B cell (primary cell): ENCODE results near the gene CEP85. TPM values are rescaled to one million over a fixed set of nuclear protein-coding genes. Genes with fewer than 3 reads are reported as not detected.

Source experiments
- ATAC-seq: fragments of 200-7000 bp; cut with Tn5 transposase; one replicate; pipeline ENCODE4 v1.10.0; 2021; ENCODE audit warnings: low read depth, mild to moderate bottlenecking, moderate number of reproducible peaks, moderate library complexity
- CTCF ChIA-PET: fragments of 350-600 bp; sonication (Branson Sonifier 250); formaldehyde crosslinking; loops from one replicate; lab custom pipeline; 2021; ENCODE audit warnings: antibody characterized with exemption, inconsistent platforms; lab: Charles Lee
- POLR2A ChIA-PET: fragments of 350-600 bp; sonication (Branson Sonifier 250); formaldehyde crosslinking; loops from one replicate; lab custom pipeline; 2021; ENCODE audit warnings: antibody characterized with exemption; lab: Charles Lee
- DNase-seq: peaks from one replicate; pipeline ENCODE4 v3.0.0; 2013
- H2AFZ ChIP-seq: 2 replicates; pipeline ENCODE4 v1.6.1; 2012; ENCODE audit warnings: mild to moderate bottlenecking, low read depth, low read length; ENCODE audit not compliant: insufficient read depth, poor library complexity, severe bottlenecking
- H3K27ac ChIP-seq, 2 donors: 1 replicate in 1 of 2; 2 replicates in 1 of 2; pipeline ENCODE4 v1.5.1; 2012 to 2013; ENCODE audit warnings: low read length in 2 of 2, mild to moderate bottlenecking in 2 of 2, moderate library complexity in 1 of 2
- H3K27me3 ChIP-seq, 4 experiments: fragments of 200-600 bp in 1 of 4; sonication (generic) in 1 of 4; replicated peaks in 1 of 4; 1 replicate in 2 of 4; 2 replicates in 2 of 4; pipeline versions ENCODE4 v1.6.1 to v1.7.0; 2013 to 2016; ENCODE audit warnings: low read length in 3 of 4, mild to moderate bottlenecking in 2 of 4, mixed read lengths in 1 of 4, moderate library complexity in 1 of 4; ENCODE audit not compliant: insufficient read depth in 4 of 4, control insufficient read depth in 3 of 4; ENCODE audit errors: control extremely low read depth in 1 of 4
- H3K36me3 ChIP-seq, 2 experiments: replicated peaks in 1 of 2; 1 replicate in 1 of 2; 2 replicates in 1 of 2; pipeline versions ENCODE4 v1.6.1 to v1.7.1; 2013; ENCODE audit warnings: low read length in 1 of 2; ENCODE audit not compliant: insufficient read depth in 2 of 2, control insufficient read depth in 1 of 2; ENCODE audit errors: control extremely low read depth in 1 of 2, extremely low read depth in 1 of 2
- H3K4me1 ChIP-seq, 2 donors: fragments of 200-600 bp in 1 of 2; sonication (generic) in 1 of 2; 1 replicate in 1 of 2; 2 replicates in 1 of 2; pipeline versions ENCODE4 v1.5.1 to v1.6.1; 2013 to 2017; ENCODE audit warnings: low read length in 2 of 2; ENCODE audit not compliant: control insufficient read depth in 2 of 2, insufficient read depth in 2 of 2
- H3K4me2 ChIP-seq: replicated peaks from 2 replicates; pipeline ENCODE3; 2012; ENCODE audit warnings: mild to moderate bottlenecking, low read depth, low read length; ENCODE audit not compliant: poor library complexity, severe bottlenecking
- H3K4me3 ChIP-seq, 5 experiments: fragments of 200-600 bp in 1 of 5; sonication (generic) in 1 of 5; 1 replicate in 3 of 5; 2 replicates in 2 of 5; pipeline versions ENCODE4 v1.5.1 to v1.7.0; 2011 to 2016; ENCODE audit warnings: low read length in 4 of 5, mild to moderate bottlenecking in 4 of 5, low read depth in 2 of 5, control low read depth in 1 of 5, moderate library complexity in 1 of 5; ENCODE audit not compliant: insufficient read depth in 1 of 5; ENCODE audit errors: control extremely low read depth in 1 of 5, extremely low read depth in 1 of 5
- H3K79me2 ChIP-seq: fragments of 200-600 bp; sonication (generic); one replicate; pipeline ENCODE4 v1.6.0; 2016; ENCODE audit warnings: low read length; ENCODE audit not compliant: control insufficient read depth, insufficient read depth
- H3K9ac ChIP-seq: fragments of 200-600 bp; sonication (generic); 2 replicates; pipeline ENCODE4 v1.6.1; 2017; ENCODE audit warnings: mild to moderate bottlenecking, low read length, moderate library complexity
- H3K9me3 ChIP-seq, 3 donors: one replicate each; pipeline versions ENCODE4 v1.6.1 to v1.7.1; 2013; ENCODE audit warnings: low read length in 2 of 3; ENCODE audit not compliant: control insufficient read depth in 2 of 3, insufficient read depth in 1 of 3; ENCODE audit errors: control extremely low read depth in 1 of 3
- H4K20me1 ChIP-seq: 2 replicates; pipeline ENCODE4 v1.6.0; 2012; ENCODE audit warnings: mild to moderate bottlenecking, low read length; ENCODE audit not compliant: insufficient read depth, control insufficient read depth, poor library complexity, severe bottlenecking
- H3K27ac Mint-ChIP-seq: one replicate; pipeline ENCODE4 v1.8.0; 2021; ENCODE audit warnings: mixed read lengths
- H3K27me3 Mint-ChIP-seq: one replicate; pipeline ENCODE4 v1.8.0; 2021; ENCODE audit warnings: mixed read lengths
- H3K4me1 Mint-ChIP-seq: one replicate; pipeline ENCODE4 v1.8.0; 2021; ENCODE audit warnings: mixed read lengths
- H3K4me3 Mint-ChIP-seq: one replicate; pipeline ENCODE4 v1.8.0; 2021; ENCODE audit warnings: mixed read lengths
- H3K9me3 Mint-ChIP-seq: one replicate; pipeline ENCODE4 v1.8.0; 2022; ENCODE audit warnings: mixed read lengths; ENCODE audit not compliant: insufficient read depth
- CTCF ChIP-seq: fragments of 200-600 bp; IDR thresholded peaks from one replicate; pipeline ENCODE4 v1.8.0; 2022; ENCODE audit warnings: antibody characterized with exemption, mild to moderate bottlenecking
- EZH2 ChIP-seq: IDR thresholded peaks from 2 replicates; pipeline ENCODE4 v1.6.1; 2012; ENCODE audit warnings: borderline replicate concordance, low read depth, mild to moderate bottlenecking, moderate library complexity, low read length; ENCODE audit not compliant: insufficient read depth, poor library complexity, severe bottlenecking
- WGBS: methylation state at CpG from one replicate; pipeline ENCODE4 v1.1.5; 2013; ENCODE audit warnings: missing lambda C conversion rate; ENCODE audit not compliant: insufficient coverage; 5-methylcytosine and 5-hydroxymethylcytosine counted together
- intact Hi-C: fragments of 100-400 bp; cut with micrococcal nuclease; formaldehyde crosslinking; loops from one replicate; pipeline ENCODE4 v1.10.0; 2022
- polyA plus RNA-seq: library from polyadenylated mRNA; depleted of rRNA; stranded (reverse); fragments of >200 nt; gene quantifications from 2 replicates; pipeline ENCODE4 v1.2.3, GENCODE V29; 2012
- total RNA-seq, 2 donors: library from RNA; stranded (reverse); fragments of 120-200 nt in 1 of 2; gene quantifications; 1 replicate in 1 of 2; 2 replicates in 1 of 2; pipeline versions ENCODE4 v1.2.3 to v1.2.4, GENCODE V29; 2013 to 2022

CEP85 gene
- total and polyA plus RNA-seq, 2 donors (not counting 1 experiment from before 2014, with no cell fraction given): 16.2 to 16.3 TPM

GRCh38 chr1:26315874-26316850 is 82.2 kb downstream of the CEP85 start:
- no peaks in the 10 kb centered on the region for H3K9me3 ChIP-seq
- peaks cover 72 to 75% of the 10 kb centered on the region in 2 donors for H3K4me1 ChIP-seq
- H3K27ac ChIP-seq: peak overlapping the region; percentile 67 to 86
- no peaks in the 10 kb centered on the region for H3K27me3 Mint-ChIP-seq
- peaks cover 81% of the 10 kb centered on the region for H3K79me2 ChIP-seq
- H3K4me3 Mint-ChIP-seq: peak overlapping the region; percentile 89
- peaks cover 0 to 23% of the 10 kb centered on the region in 2 experiments for H3K36me3 ChIP-seq
- peaks cover 72% of the 10 kb centered on the region for H3K4me1 Mint-ChIP-seq
- H3K4me3 ChIP-seq: peak overlapping the region in 4 of 5 experiments; percentile 90 to 95 (median 94)
- H3K4me2 ChIP-seq: peak overlapping the region; percentile 73
- ATAC-seq: peak; percentile 9
- intact Hi-C loops: loop anchor here (5.0 to 10.0 kb wide), 2 partner anchors 119 to 156 kb away; partner anchors contain the start of genes DHDDS and HMGN2
- peak overlapping the region; percentile 85 for H3K9ac ChIP-seq
- peaks cover 33% of the 10 kb centered on the region for H4K20me1 ChIP-seq
- POLR2A ChIA-PET: interaction anchor here (0.6 to 15.2 kb wide), 6 partner anchors 9 to 472 kb away, joined by 3 to 1239 read pairs (median 12); partner anchors contain the start of genes SH3BGRL3 and UBXN11
- H3K27ac Mint-ChIP-seq: peak overlapping the region; percentile 97
- peak; percentile 47 for DNase-seq
- no peak overlapping the region for H2AFZ ChIP-seq
- CTCF ChIA-PET: interaction anchor here (0.6 to 30.0 kb wide), 8 partner anchors 9 to 203 kb away, joined by 3 to 1400 read pairs (median 5); partner anchors contain the start of genes CEP85, SH3BGRL3, UBXN11 and ZNF593
- no peaks in the 10 kb centered on the region for H3K27me3 ChIP-seq
- TF ChIP-seq CTCF (no peak), EZH2 (no peak)
- 55% methylated on average over 4 of the region's 8 CpGs for WGBS
- H3K9me3 Mint-ChIP-seq: no peaks in the 10 kb centered on the region
